LHCN-M2 (cell line): ENCODE data around the gene PLD1. TPM values are rescaled to one million over a fixed set of nuclear protein-coding genes. Genes with fewer than 3 reads are reported as not detected.

Source experiments
- DNase-seq: peaks from one replicate; pipeline ENCODE4 v3.0.0-alpha.2; 2012; ENCODE audit warnings: low read depth
- total RNA-seq: library from RNA; depleted of rRNA; stranded (reverse); fragments of >200 nt; gene quantifications from 2 replicates; pipeline ENCODE4 v1.2.3, GENCODE V29; 2014

PLD1 gene
- total RNA-seq, 1 experiment from 2014 or later = 1.1 TPM

DNA sequence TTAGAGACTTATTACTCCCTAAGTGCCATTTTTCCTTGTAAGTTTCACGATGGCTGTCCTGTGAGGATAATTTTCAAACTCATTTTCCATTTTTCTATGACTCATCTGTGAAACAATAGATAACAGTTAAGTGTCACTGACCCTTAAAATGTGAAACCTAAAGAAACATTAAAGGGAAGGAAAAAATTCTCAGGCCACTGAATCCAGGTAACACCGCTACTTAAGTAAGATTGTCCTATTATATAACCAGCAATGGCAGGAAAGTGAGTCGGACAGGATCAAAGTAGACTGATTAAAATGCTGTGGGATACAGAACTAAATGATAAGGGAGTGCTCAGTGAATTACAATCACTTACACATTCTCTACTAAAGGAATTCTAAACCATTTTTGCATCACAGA, 12.4 kb downstream of the PLD1 start:
- DNase-seq = no peak

DNA sequence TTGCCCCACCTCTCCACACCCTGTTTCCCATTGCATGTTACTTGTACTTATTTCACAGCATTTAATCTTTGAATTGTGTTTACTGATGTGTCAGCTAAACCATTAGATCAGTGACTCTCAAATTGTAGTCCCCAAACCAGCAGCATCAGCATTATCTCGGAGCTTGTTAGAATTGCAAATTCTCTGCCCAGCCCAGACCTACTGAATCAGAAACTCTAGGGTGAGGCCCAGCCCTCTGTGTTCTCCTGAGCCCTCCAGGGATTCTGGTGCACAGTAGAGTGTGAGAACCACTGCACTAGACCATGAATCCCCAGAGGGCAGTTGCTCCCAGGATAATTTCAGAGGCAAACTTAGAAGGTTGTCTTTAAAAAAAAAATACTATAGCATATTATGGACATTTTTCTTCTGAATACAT, 13.0 kb downstream of the PLD1 start:
- no peak for DNase-seq

DNA sequence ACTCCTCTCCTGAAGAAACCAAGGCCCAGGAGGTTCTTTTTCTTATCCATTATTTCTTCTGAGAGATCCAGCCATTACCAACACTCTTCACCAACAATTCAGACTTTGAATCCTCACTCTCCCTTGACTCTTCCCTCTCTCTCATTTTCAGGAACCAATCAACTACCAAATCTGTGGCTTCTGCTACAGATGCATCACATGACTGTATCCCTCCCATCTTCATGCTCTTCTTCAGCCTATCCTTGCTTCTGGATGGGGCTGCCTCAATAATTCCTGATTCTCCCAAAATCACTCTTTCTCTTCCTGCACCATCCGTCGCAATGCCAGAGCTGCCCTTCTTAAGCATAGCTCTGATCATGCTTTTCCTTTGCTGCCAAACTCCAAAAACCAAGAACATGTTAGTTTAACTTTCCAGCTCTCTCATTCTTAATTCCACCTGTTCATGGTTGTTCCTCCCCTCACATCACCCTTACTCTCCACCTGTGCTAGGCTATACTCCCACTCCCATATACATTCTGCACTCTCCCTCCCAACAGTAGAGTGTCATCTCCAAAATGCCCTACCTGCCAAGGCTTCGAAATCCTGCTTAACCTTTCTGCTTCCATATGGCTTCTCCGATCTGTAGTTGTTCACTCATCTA, 13.5 kb downstream of the PLD1 start:
- DNase-seq = no peak

DNA sequence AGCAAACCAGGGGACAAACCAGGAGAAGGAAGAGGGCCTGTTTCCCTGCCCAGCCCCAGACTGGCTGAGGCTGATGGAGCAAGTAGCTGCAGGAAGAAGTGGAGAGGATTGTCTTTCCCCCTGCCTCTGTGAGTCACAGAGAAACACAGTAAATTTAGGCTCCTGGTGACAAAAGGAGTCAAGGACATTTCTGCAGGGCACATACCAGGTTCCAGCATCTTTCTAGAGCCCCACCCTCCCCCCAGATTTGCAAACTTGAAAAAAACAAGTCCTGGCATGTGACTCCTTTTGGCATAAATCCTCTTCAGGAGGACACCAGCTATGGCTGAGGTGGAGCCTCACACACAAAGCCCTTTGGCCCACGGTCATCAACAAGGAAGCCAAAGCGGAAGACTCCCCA, 17.8 kb downstream of the PLD1 start:
- DNase-seq = no peak

DNA sequence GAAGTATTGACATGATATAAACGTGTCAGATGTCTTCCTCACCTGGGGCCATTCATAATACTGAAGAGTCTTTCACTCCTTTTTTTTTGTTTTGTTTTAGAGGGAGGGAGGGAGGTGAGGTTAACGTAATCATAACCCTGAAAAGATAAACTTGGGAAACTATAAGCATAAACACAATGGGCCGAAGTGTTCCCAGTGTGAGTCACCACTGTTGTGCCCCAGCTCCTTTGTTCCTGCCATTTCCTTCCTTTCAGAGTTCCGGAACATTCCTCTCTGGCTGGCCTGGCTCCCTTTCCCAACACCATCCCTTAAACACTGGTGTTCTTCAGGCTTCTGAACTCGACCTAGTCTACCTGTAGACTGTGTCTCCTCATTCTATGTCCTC, 18.6 kb downstream of the PLD1 start:
- peak; percentile 33 for DNase-seq

DNA sequence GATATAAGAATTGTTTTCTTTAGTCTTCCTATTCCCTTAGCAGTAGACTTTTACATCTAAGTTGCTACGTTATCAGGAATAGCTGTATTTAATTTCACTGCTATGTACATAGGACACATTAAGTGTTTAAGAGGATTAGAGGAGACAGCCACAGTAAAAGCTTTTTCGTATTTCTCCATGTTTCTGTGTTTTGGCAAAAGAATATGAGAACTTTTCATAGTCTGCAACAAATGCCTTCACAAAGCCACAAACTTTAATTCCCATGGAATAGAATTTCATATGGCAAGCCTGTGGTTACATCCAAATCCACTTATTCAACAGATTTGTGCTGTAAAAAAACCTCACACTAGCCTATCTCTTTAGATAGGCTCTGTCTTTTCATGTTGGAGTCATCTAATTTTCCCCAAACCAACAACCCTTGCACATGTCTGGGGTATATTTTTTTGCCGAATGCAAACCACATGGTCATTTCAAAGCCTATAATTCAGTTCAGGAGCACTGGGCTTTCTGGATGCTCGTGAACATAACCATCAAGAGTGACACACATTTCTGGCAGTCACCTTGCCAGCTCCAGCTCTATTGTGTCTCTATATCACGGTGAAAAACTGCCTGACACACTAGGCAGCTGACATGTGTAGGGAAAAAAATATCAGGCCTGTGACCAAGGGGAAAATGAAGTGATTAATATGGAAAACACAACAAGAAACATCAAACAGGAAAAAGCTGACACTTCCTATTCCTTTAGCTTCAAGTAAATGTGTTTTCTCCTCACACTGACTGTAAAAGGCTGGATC, 19.2 kb downstream of the PLD1 start:
- peak; percentile 83 for DNase-seq

- no peak for DNase-seq
Measured at GRCh38 chr3:171790574-171790897, 19.7 kb downstream of the PLD1 start.

- no peak for DNase-seq
Measured at GRCh38 chr3:171789759-171790505, 20.4 kb downstream of the PLD1 start.

- peak; percentile 94 for DNase-seq
Measured at GRCh38 chr3:171788546-171789351, 21.5 kb downstream of the PLD1 start.

DNA sequence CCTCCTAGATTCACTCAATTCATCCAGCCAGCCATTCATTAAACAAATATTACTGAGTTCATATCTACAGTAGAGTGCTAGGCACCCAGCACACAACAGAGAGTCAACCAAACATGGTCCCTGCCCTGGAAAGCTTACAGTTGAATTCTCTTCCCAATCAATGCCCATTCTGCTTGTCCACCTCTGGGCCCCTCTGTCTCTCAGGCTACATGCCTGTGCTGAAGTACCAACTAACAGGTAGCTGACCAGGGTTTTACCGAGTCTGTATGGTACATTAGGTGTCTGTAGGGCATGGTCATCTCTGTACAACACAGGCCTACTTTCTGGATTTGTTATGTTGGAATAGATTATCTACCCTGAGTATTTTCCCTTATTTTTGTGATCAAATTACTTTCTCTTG, 23.3 kb downstream of the PLD1 start:
- no peak for DNase-seq

DNA sequence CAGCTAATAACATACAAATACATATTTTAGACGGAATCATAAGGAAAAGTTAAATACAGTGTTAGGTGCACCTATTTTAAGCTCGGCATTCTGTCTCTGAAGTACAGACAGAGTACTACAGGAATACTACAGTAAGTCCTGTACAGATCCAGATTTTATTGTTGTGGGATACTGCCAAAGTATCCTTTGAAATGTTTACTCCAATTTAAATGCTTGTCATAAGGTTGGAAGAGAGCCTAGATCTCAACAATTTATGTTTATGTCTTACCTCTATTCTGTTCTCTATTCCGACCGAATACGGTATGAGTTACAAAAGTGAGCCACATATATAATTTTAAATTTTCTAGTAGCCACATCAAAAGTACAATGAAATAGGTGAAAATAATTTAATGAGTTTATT, 25.3 kb downstream of the PLD1 start:
- no peak for DNase-seq

- no peak for DNase-seq
Measured at GRCh38 chr3:171784387-171784786, 25.9 kb downstream of the PLD1 start.

DNA sequence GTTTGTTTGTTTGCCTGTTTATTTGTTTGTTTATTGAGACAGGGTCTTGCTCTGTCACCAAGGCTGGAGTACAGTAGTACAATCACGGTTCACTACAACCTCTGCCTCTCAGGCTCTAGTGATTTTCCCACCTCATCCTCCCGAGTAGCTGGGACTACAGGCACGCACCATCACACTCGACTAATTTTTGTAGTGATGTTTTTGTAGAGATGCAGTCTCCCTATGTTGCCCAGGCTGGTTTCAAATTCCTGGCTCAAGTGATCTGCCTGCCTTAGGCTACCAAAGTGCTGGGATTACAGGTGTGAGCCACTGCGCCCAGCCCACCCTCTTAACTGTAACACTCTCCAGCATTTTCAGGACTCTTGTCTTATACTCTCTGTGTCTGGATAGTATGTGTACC, 26.7 kb downstream of the PLD1 start:
- no peak for DNase-seq

DNA sequence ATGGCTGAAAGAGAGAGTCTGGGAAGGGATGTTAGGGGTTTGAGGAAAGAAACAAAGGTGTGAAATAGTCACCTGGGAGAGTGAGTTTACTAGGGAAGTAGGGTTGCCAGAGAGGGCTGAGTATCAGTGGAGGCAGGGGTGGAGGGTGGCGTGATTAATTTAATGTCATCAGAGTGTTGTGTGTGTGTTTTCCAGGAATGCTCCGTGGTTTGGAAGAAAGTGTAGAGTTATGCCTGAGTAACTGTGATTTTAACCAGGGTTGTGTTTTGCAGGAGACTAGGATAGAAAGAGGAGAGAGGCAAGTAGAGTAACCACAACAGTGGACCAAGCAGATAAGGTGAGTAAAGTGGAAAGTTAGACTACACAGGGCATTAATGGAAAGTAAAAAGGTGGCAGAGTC, 27.2 kb downstream of the PLD1 start:
- DNase-seq = no peak

DNA sequence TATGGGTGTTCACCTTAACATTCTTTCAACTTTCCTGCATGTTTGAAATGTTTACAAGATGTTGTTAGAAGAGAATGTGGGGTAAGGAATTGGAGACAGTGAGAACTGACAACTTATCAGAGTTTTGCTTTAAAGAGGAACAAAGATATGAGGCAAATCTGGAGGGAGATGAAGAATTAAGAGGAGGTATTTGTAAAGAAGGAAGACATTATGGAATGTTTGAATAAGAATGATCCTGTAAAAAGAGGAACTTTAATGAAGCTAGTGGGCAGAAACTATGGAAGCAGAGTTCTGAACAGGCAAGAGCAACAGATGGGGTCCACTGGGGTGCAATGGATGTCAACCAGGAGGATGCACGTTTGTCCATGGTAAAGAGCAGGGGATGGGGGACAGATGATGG, 27.7 kb downstream of the PLD1 start:
- DNase-seq = no peak

DNA sequence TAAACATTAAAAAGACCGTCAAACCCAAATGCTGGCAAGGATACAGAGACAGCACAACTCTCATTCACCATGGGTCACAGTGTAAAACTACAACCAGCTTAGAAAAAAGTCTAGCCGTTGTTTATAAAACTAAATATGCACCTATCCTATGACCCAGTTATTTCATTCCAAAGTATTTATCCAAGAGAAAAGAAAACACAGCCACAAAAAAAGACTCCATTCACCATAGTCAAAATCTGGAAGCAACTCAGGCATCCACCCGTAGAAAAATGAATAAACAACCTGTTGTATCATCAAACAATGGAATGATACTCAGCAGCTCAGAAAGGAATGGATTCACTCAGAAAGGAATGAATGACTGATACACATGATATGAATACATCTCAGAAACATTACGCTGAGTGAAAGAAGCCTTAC, 28.6 kb downstream of the PLD1 start:
- no peak for DNase-seq

DNA sequence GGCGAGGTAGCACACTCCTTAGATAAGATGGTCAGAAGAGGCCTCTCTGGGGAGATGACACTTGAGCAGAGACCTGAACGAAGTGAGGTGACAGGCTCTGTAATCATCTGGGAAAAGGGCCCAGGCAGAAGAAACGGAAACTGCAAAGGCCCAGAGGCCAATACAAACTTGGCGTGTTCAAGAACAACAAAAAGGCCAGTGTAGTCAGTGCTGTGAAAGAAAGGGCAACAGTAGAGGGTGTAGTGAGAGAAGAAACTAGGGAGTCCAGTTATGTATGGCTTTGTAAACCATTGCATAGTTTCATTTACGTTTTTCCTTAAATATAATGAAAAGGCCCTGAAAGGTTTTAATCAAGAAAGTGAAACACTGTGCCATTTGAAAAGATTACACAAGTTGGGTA, 31.8 kb downstream of the PLD1 start:
- no peak for DNase-seq

DNA sequence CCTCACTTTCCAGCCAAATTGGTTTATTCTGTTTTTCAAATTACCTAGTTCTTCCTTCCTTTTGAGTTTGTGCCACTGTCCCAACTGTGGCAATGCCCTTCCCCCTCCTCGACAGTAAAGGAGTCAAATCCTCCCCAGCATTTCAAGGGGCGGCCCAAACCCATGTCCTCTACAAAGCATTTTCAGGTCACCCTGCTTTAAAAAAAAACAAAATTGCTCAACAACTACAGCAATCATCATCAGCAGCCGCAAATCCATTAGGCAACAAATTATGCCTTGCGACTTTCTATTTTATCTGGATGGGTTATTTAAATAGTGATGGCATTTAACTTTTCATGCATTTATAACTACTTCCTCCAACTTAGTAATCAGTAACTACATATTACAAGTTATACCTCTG, 32.7 kb downstream of the PLD1 start:
- no peak for DNase-seq

DNA sequence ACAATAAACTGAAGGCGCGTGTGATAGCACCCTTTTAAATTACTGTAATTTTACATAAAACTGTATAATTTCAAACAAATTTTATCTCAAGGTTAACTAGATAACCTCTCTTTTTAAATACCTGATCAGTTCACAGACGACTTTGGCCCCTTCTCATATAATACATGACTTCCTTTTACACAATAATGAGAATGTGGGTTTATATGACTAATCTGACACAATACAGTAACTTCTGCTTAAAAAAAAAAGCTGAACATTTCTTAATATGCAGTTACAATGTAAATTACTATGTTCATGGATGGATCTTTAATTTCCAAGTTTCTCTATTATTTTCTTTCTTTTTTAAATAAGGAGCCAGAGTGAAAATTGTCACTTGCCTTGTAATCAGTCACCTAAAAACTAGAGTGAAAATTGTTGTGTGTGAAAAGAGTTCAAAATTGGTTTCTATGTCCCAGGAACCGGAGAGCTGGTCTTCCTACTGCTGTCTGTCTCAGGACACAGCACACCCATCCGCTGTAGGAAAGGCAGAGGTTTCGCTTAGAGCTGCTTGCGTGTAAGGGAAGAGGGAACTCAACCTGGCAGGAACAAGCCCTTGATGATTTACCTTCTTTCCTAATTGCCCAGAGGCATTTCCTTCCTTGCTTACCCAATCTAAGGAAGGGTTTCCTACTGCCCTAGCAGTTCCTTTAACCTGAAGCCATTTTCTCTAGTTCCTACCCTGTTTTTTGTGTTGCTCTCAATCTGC, 33.3 kb downstream of the PLD1 start:
- DNase-seq = no peak

GRCh38 chr3:171776411-171776810, 33.9 kb downstream of the PLD1 start:
- no peak for DNase-seq

DNA sequence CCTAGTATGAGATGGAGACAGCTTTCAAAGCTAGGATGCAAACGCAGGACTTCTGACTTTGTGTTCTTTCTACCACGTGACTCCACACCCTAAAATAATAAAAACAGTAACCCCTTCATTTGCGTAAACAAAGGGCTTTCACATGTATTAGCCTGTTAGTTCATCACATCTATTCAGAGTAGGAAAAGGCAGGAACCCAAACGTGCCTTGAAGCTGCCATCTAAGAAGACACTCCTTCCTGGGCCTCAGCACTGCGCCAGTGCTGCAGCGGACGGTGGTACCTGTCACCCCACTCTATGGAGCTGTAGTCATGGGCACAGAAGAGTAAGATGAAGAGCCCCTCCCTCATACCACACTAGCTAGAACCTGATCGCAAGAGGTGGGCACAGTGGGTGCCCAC, 34.3 kb downstream of the PLD1 start:
- DNase-seq = no peak
